Umbilical cord (tissue), 2 donors: ENCODE measurements around the gene DNMT3A. TPM values are rescaled to one million over a fixed set of nuclear protein-coding genes. Genes with fewer than 3 reads are reported as not detected.

Source experiments
- DNase-seq: peaks from one replicate; pipeline ENCODE4 v3.0.0-alpha.2; 2015; ENCODE audit warnings: low spot score
- total RNA-seq: library from RNA; depleted of rRNA; stranded (reverse); fragments of >200 nt; gene quantifications from one replicate; pipeline ENCODE4 v1.2.3, GENCODE V29; 2014; ENCODE audit warnings: low replicate concordance; ENCODE audit not compliant: insufficient read depth

The DNMT3A gene
- total RNA-seq, 1 donor from 2014 or later, result 40.2 TPM

GRCh38 chr2:25326326-25327013, 15.3 kb downstream of the DNMT3A start:
- DNase-seq, result no peak

- no peak for DNase-seq
Observed at GRCh38 chr2:25324905-25325592, 16.7 kb downstream of the DNMT3A start.

DNA sequence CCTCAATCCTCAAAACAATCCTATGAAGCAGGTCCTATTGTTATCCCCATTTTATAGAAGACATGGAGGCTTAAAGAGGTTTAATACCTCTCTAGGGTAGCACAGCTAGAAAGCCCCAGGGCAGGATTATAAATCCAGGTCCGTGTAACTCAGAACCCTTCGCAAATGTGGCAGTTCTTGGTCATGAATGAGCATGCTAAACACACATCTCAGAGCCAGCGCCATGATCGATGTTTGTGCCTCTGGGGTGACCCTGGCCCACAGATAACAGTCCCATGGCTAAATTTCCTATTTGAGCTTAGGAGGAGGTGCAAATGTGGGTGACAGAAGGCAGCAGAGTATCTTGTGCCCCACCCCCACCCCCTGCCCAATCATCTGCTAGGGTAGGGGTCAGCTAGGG, 17.5 kb downstream of the DNMT3A start:
- no peak for DNase-seq

GRCh38 chr2:25323610-25324189, 18.0 kb downstream of the DNMT3A start:
- no peak for DNase-seq

DNA sequence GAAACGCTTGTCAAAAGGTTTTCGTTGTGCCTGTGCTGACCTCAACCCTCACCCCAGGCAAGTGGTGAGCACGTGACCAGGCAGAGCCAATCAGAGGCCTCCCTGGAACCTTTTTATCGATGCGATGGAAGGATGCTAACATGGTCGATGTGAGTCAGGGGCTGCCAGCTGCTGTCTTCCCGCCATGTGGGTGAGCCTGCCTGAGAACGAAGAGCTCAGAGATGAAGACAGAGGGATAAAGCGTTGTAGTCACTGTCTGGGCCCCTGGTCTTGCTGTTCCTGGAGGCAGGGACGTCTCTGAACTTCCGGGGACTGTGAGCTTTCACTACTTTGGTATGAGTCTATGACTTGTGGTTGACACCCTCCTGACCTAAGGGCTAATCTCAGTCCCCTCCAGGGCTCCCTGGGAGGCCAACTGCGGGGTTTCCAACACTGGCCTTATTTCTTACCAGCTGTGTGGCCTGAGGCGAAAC, 18.6 kb downstream of the DNMT3A start:
- no peak for DNase-seq

DNA sequence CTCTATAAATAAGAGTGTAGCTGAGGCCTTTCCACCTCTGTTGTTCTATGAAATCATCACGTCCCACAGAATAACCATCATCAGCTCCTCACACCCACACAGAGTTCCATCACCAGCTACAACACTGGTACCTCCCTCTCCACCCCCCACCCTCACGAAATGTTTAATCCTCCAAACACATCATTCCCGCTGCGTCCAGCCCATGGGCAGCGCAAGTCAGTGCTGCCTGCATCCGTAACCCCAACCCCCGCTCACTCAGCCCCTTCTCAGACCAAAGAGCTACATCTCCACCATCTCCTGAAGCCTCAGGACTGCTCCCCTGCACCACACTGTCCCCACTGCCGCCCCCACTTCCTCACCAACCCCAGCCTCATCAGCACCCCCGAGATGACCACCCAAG, 19.4 kb downstream of the DNMT3A start:
- DNase-seq, result no peak

DNA sequence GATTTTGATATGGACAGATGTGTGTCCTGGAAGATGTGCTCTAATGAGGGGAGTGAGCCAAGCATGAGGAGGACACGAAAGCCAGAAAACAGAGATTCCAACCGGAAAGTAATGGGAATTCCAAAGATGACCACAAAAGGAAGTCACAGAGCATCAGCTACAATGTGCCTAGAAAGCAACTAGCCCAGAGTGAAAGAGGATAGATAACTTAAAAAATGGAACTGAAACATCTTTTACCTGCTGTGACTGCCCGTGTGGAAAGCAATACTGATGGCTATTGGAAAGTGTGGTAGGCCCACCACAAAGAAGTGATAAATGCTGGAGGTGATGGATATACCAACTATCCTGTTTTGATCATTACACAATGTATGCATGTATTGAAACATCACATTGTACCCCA, 21.6 kb downstream of the DNMT3A start:
- DNase-seq, result no peak

GRCh38 chr2:25316101-25316500, 25.6 kb downstream of the DNMT3A start:
- DNase-seq, result peak; percentile 53

DNA sequence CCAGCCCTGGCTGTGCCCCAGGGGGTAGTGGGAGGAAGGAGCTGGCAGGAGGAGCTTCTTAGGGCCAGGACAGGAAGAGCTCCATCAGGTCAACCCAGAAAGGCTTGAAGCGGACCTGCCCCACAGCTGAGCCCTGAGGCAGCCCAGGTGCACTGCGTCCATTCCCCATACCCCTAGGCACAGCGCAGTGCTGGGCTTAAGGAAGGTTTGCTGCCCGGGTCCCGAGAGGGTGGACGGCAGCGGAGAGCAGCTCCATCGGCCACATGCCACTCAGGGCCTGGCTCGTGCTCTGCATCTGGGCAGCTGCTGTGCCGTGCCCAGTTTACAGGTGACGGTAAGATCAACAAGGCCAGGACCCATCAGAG, 26.4 kb downstream of the DNMT3A start:
- DNase-seq, result no peak

DNA sequence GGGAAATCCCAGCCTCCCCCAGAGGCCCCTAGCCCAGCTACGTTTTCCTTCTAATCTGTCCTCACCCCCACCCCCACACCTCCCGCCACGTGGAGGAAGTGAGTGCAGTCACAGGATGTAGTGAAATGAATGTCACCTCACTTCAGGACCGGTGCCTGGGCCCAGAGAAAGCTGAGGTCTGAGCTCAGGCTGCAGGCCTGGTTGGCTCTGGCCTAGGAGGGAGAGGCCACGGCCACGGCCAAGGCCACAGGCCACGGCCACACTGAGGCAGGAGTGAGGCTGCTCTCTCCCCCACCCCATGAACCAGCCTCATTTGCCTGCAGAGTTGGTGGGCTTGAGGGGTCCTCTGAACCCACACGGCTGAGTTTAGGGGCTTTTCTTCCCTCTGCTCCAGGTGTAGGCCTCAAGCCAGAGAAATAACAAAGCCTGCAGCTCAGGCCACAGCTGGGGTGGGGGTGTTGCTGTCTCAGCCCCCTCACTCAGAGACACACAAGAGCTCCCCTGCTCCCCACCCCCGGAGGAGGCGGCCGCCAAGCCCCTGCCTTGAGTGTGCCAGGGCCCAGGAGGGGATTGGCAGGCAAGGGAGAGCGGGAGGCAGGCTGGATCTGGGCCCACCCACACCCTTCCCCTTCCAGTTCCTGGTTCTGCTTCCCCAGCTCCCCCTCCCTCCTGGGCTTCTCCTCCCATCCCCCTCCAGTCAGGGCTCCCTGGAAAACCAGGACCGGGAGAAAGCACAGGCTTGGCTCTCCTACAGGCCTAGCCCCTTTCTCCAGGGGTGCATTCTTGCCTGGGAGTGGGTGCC, 27.0 kb downstream of the DNMT3A start:
- peak; percentile 94 for DNase-seq

DNA sequence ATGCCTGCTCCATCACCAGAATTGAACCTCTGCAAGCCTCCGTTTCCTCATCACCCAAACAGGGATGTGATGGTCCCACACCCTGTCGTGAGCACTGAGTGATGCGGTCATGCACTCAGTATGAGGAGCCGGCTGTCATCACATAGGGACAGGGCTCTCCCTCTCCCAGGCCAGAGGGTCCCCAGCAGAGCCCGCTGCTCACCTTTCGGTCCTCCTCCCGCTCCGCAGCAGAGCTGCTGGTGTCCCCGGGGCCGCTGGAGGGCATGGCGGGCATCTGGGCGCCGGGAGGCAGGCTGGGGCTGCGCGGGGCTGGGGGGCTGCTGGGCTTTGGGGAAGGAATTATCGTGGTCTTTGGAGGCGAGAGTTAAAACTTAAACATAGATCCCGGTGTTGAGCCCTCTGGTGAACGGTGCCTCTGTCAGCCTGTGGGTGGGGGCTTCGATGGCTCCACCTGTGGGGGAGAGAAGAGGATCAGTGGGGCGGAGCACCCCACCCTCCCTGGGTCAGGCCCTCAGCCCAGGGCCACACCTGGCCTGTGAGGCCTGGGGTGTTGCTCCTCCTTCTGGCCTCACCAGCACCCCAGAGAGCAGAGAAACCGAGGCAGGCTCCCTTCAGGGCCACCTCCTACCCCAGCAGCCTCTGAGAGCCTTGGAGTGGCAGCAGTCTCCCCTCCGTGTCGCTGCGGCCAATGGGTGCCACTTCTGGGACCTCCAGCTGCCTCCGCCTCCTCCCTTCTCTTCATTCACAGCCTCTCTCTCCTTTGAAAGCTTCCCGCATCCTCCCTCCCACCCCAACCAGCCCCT, 27.8 kb downstream of the DNMT3A start:
- DNase-seq, result no peak

GRCh38 chr2:25312958-25313710, 28.6 kb downstream of the DNMT3A start:
- no peak for DNase-seq

DNA sequence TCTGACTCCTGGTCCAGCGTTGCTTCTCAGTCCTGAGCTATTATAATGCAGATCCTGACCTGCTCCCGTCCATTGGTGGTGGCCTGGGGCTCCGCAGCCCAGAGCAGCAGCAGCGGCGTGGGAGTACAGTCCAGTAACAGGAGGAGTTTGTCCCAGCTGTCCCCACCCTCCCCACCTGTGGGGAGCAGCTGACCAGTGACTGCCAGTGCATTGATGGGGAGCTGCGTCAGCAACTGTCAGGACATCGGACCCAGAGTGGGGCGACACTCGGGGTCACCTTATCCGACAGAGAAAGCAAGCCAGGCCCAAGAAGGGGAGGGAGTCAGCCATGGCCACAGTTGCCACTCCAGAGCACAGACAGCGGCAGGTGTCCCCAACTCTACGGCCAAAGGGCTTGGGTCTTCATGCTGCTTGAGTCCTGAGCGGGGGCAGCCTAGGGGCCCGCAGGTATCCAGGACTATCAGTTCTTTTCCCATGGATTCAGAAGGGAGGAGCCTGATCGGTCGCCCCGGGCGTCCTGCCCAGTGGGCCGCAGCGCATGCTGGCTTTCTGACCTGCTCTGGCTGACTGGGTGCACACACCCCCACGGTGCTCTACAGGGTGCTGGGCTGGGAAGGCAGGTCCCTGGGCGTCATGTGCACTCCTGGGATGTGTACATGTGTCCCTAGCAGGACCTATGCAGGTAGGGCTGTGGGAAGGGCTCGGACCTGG, 29.7 kb downstream of the DNMT3A start:
- DNase-seq, result no peak

DNA sequence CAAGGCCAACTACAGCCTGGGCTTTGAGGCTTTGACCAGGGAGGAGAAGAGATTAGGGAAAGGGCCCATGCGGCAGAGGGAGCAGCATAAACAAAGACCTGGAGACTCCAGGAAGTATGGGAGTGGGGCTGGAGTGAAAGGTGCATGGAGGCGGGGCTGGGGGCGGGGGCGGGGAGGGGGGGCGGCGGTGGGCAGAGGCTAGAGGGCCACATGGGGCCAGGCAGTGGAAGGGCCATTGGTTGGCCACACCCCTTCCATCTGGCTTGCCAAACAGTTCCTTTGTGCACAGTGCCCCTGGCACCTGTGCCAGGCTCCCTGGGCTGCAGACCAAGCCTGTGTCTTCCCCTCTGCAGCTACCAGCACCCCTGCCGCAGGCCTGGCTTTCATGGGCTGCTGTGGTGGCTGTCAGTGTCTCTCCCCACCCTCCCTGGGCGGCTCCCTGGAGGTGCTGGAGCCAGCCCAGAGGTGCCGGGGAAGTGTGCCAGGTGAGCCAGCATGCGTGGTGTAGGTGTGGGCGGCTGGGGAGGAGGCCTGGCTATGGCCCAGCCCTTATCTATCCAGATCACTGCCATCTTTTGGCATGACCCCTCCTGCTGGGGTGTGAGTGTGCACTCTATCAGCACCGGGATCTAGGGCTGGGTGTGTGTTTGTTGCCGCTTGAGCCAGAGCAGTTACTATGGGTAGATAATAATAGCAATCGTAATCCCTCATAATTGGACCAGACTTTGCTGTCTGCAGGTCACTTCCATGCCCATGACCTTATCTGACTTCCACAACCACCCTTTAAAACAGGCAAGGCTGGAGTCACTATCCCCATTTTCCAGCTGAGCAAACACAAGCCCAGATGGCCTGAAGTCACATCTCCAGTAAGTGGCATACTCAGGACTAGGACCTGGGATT, 30.5 kb downstream of the DNMT3A start:
- no peak for DNase-seq

GRCh38 chr2:25310709-25310964, 31.1 kb downstream of the DNMT3A start:
- DNase-seq, result no peak

GRCh38 chr2:25309402-25309801, 32.3 kb downstream of the DNMT3A start:
- DNase-seq, result peak; percentile 30

DNA sequence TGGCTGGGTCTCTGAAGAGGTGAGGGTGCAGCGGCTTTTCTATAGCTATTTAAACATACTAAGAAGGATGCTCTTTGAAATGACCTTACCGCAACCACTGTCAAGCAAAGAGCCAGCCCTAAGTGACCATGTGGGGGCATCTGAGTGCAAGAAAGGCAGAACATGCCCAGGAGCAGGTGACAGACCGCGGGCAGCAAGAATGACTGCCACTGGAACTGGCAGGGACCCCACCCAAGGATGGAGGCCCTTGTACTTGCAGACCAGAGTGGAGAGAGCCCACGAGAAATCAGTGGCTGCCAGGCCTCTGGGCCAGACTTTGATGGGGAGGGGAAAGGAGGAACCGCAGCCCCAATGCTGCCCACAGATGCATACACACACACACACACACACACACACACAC, 33.1 kb downstream of the DNMT3A start:
- DNase-seq, result no peak

GRCh38 chr2:25307949-25308557, 33.7 kb downstream of the DNMT3A start:
- no peak for DNase-seq
